ENCODE results near the gene KPNA1.

The KPNA1 gene

GRCh38 chr3:122374034-122374433 lies 140.7 kb downstream of the KPNA1 start:
- DNase-seq: no peak

Data from NCI-H1048 (cell line).